Astrocyte of the cerebellum (primary cell): ENCODE measurements around the gene SLC10A6.

Source experiments
- DNase-seq: peaks from one replicate; pipeline ENCODE4 v3.0.0-alpha.2; 2011; ENCODE audit warnings: low read depth
- H3K4me3 ChIP-seq: 2 replicates; pipeline ENCODE4 v1.5.1; 2011; ENCODE audit warnings: mild to moderate bottlenecking, low read depth, low read length, moderate library complexity
- CTCF ChIP-seq: IDR thresholded peaks from 2 replicates; pipeline ENCODE4 v1.5.1; 2012; ENCODE audit warnings: low read length, low read depth, moderate library complexity, mild to moderate bottlenecking; ENCODE audit errors: missing control alignments
- in situ Hi-C: cut with HindIII; loops from 2 replicates; pipeline ENCODE4 v1.10.0; 2017; ENCODE audit warnings: low sequenced_read_pairs

The SLC10A6 gene

GRCh38 chr4:86810847-86811246, 38.3 kb downstream of the SLC10A6 start:
- peak; percentile 57 for DNase-seq
- peak; percentile 13 for TF ChIP-seq CTCF
- no peak overlapping the region for H3K4me3 ChIP-seq
- in situ Hi-C loops: no loop called here

GRCh38 chr4:86809809-86810208, 39.4 kb downstream of the SLC10A6 start:
- in situ Hi-C loops: no loop called here
- DNase-seq: no peak
- no peak for TF ChIP-seq CTCF
- H3K4me3 ChIP-seq: no peak overlapping the region

GRCh38 chr4:86791126-86791525, 58.1 kb downstream of the SLC10A6 start:
- no peak overlapping the region for H3K4me3 ChIP-seq
- in situ Hi-C loops: loop anchor here (10.0 kb wide), 1 partner anchor 286 kb away; no protein-coding TSS in a partner anchor
- TF ChIP-seq CTCF: no peak
- DNase-seq: no peak

GRCh38 chr4:86788826-86789225, 60.4 kb downstream of the SLC10A6 start:
- no peak overlapping the region for H3K4me3 ChIP-seq
- TF ChIP-seq CTCF: no peak
- DNase-seq: no peak
- in situ Hi-C loops: no loop called here

GRCh38 chr4:86778175-86778574, 71.0 kb downstream of the SLC10A6 start:
- in situ Hi-C loops: no loop called here
- no peak overlapping the region for H3K4me3 ChIP-seq
- no peak for TF ChIP-seq CTCF
- no peak for DNase-seq

GRCh38 chr4:86775061-86775460, 74.1 kb downstream of the SLC10A6 start:
- no peak for TF ChIP-seq CTCF
- in situ Hi-C loops: no loop called here
- H3K4me3 ChIP-seq: no peak overlapping the region
- no peak for DNase-seq
